ENCODE data around the gene SYTL2. TPM values are rescaled to one million over a fixed set of nuclear protein-coding genes. Genes with fewer than 3 reads are reported as not detected.

Gene SYTL2
- total RNA-seq, 5 donors from 2014 or later (not counting 1 experiment from before 2014, with no cell fraction given): 19.8 to 85.4 (median 31.3) TPM

DNA sequence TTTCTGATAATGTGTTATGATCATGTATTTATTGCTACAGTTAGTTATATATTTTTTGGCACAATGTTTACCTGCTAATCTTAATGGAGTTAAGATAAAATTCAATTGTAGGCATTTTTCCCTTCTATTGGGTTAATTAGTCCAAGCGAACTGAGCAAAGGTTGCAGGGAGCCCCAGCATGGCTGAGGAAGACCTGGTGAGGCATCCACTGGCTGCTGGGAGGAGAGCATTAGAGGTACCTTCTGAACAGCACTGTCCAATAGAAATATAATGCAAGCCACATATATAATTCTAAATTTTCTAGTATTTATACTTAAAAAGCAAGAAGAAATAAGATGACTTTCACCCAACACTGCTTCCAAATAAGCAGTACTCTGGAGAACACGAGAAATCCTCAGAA is 163.9 kb downstream of the SYTL2 start:
- H3K27me3 Mint-ChIP-seq: peaks cover 11 to 23% of the 10 kb centered on the region in 2 donors
- ChIA-PET POLR2A (interaction anchor here (0.6 to 3.6 kb wide), 13 partner anchors 9 to 422 kb away, joined by 3 to 36 read pairs (median 6); partner anchors contain the start of genes TMEM126B (in 2 of the 2), CREBZF (in 1 of the 2), DLG2 (in 1 of the 2) and PICALM (in 1 of the 2)), CTCF (interaction anchor here (0.9 to 2.0 kb wide), 9 partner anchors 10 to 512 kb away, joined by 3 to 21 read pairs (median 4); partner anchors contain the start of genes CREBZF (in 1 of the 2), DLG2 (in 1 of the 2) and TMEM126B (in 1 of the 2))
- WGBS (ENCODE audit: insufficient coverage): no CpG with 5 or more reads among the region's 2 CpGs
- Histone ChIP-seq H3K4me3 (ENCODE audit: control insufficient read depth in 1 of 2, extremely low read depth in 1 of 2, low read length in 1 of 2) (peak overlapping the region; percentile 70 to 91), H3K27me3 (replicated peaks in 1 of 2; ENCODE audit: control insufficient read depth in 2 of 2, extremely low read depth in 1 of 2, insufficient read depth in 2 of 2, low read length in 1 of 2) (peaks cover 2 to 4% of the 10 kb centered on the region in 2 experiments), H3K4me1 (ENCODE audit: control insufficient read depth in 1 of 2, extremely low read depth in 1 of 2, insufficient read depth in 2 of 2, low read length in 2 of 2) (peaks cover 15 to 17% of the 10 kb centered on the region in 2 experiments), H3K36me3 (ENCODE audit: control insufficient read depth in 2 of 2, extremely low read depth in 1 of 2, insufficient read depth in 1 of 2, low read length in 1 of 2) (peaks cover 4 to 10% of the 10 kb centered on the region in 2 donors), H3K27ac (ENCODE audit: low read length) (peak overlapping the region; percentile 66), H3K9me3 (no peaks in the 10 kb centered on the region)
- peaks cover 4% of the 10 kb centered on the region for H3K36me3 Mint-ChIP-seq
- peak overlapping the region; percentile 92 to 98 for H3K27ac Mint-ChIP-seq
- DNase-seq (no peak), ATAC-seq (replicated peaks in 1 of 4) (peak in 1 of 4 experiments; percentile 9)
- peak overlapping the region; percentile 87 to 97 (median 96) for H3K4me3 Mint-ChIP-seq
- H3K4me1 Mint-ChIP-seq: peaks cover 32 to 36% (median 33%) of the 10 kb centered on the region in 3 donors
- H3K9me3 Mint-ChIP-seq: no peaks in the 10 kb centered on the region

Other genes starting within 250 kb of the SYTL2 start
- gene DLG2, start 183.8 kb downstream of the SYTL2 start, total RNA-seq: 1 to 10 TPM; 2.3 to 4.1 (median 2.9) TPM
- gene TMEM126B, start 182.5 kb downstream of the SYTL2 start, total RNA-seq: 10 to 100 TPM; 25.2 to 40.6 (median 34.4) TPM
- gene TMEM126A, start 163.2 kb downstream of the SYTL2 start, total RNA-seq: 10 to 100 TPM; 17.3 to 20.9 (median 19.0) TPM
- 10 to 100 TPM; 58.8 to 93.6 (median 86.5) TPM for gene CREBZF, start 146.0 kb downstream of the SYTL2 start, total RNA-seq
- gene CCDC89, start 124.9 kb downstream of the SYTL2 start, total RNA-seq: 1 to 10 TPM in 1 of 5 donors, under 1 TPM in 4; 0.50 to 1.1 (median 0.53) TPM
- under 1 TPM in 1 of 5 donors, not detected in 4; 0.10 TPM for gene CCDC83, start 44.2 kb upstream of the SYTL2 start, total RNA-seq

Measured in T-cell (primary cell).